H9 (cell line): ENCODE measurements around the gene ARHGAP25. TPM values are rescaled to one million over a fixed set of nuclear protein-coding genes. Genes with fewer than 3 reads are reported as not detected.

Experiments used
- DNase-seq: peaks from one replicate; pipeline ENCODE4 v3.0.0-alpha.2; 2017
- H2AFZ ChIP-seq: one replicate; pipeline ENCODE4 v1.6.1; 2013; ENCODE audit warnings: mild to moderate bottlenecking, low read length, control low read depth, moderate library complexity
- H2AK5ac ChIP-seq: 2 replicates; pipeline ENCODE4 v1.6.1; 2013; ENCODE audit warnings: low read length, control low read depth, mixed read lengths; ENCODE audit not compliant: insufficient read length
- H2BK120ac ChIP-seq: one replicate; pipeline ENCODE4 v1.6.1; 2013; ENCODE audit warnings: low read depth, mild to moderate bottlenecking, low read length, control low read depth, inconsistent platforms; ENCODE audit not compliant: poor library complexity, severe bottlenecking
- H2BK12ac ChIP-seq: 2 replicates; pipeline ENCODE4 v1.6.1; 2013; ENCODE audit warnings: low read length, control low read depth, mixed read lengths, low read depth; ENCODE audit not compliant: insufficient read length
- H2BK15ac ChIP-seq: 2 replicates; pipeline ENCODE4 v1.6.1; 2013; ENCODE audit warnings: low read depth, low read length, control low read depth
- H2BK20ac ChIP-seq: one replicate; pipeline ENCODE4 v1.6.1; 2013; ENCODE audit warnings: low read depth, mild to moderate bottlenecking, low read length, control low read depth, inconsistent platforms; ENCODE audit not compliant: poor library complexity, severe bottlenecking
- H2BK5ac ChIP-seq: 2 replicates; pipeline ENCODE4 v1.6.1; 2013; ENCODE audit warnings: low read length, control low read depth, mixed read lengths; ENCODE audit not compliant: insufficient read length
- H3K14ac ChIP-seq: 2 replicates; pipeline ENCODE4 v1.6.1; 2013; ENCODE audit warnings: low read length, control low read depth; ENCODE audit not compliant: insufficient read depth
- H3K18ac ChIP-seq: 2 replicates; pipeline ENCODE4 v1.6.1; 2013; ENCODE audit warnings: low read depth, mild to moderate bottlenecking, mixed read lengths, low read length, control low read depth; ENCODE audit not compliant: insufficient read length
- H3K23ac ChIP-seq: 2 replicates; pipeline ENCODE4 v1.6.1; 2013; ENCODE audit warnings: low read length, control low read depth, mixed read lengths, low read depth; ENCODE audit not compliant: insufficient read length
- H3K23me2 ChIP-seq: 2 replicates; pipeline ENCODE4 v1.6.1; 2013; ENCODE audit warnings: low read depth, mild to moderate bottlenecking, mixed read lengths, low read length, control low read depth; ENCODE audit not compliant: insufficient read length, poor library complexity, severe bottlenecking
- H3K27ac ChIP-seq: 2 replicates; pipeline ENCODE4 v1.5.1; 2013; ENCODE audit warnings: low read length, control low read depth, mixed read lengths, low read depth; ENCODE audit not compliant: insufficient read length
- H3K27me3 ChIP-seq: 2 replicates; pipeline ENCODE4 v1.6.1; 2013; ENCODE audit warnings: low read length, control low read depth, inconsistent platforms; ENCODE audit not compliant: insufficient read depth
- H3K4ac ChIP-seq: 2 replicates; pipeline ENCODE4 v1.6.1; 2013; ENCODE audit warnings: low read depth, mild to moderate bottlenecking, control low read depth, inconsistent platforms, low read length, moderate library complexity
- H3K4me1 ChIP-seq: 2 replicates; pipeline ENCODE4 v1.6.1; 2013; ENCODE audit warnings: low read length, control low read depth, inconsistent platforms; ENCODE audit not compliant: insufficient read depth
- H3K4me2 ChIP-seq: 2 replicates; pipeline ENCODE4 v1.6.1; 2013; ENCODE audit warnings: low read length, control low read depth, mixed read lengths; ENCODE audit not compliant: insufficient read length, insufficient read depth
- H3K56ac ChIP-seq: 2 replicates; pipeline ENCODE4 v1.6.1; 2013; ENCODE audit warnings: low read depth, mild to moderate bottlenecking, mixed read lengths, low read length, control low read depth; ENCODE audit not compliant: insufficient read length
- H3K79me1 ChIP-seq: 2 replicates; pipeline ENCODE4 v1.6.1; 2013; ENCODE audit warnings: low read depth, mild to moderate bottlenecking, moderate library complexity, low read length, control low read depth, inconsistent platforms; ENCODE audit not compliant: insufficient read depth, poor library complexity, severe bottlenecking
- H3K79me2 ChIP-seq: 2 replicates; pipeline ENCODE4 v1.6.1; 2013; ENCODE audit warnings: low read length, control low read depth, inconsistent platforms; ENCODE audit not compliant: insufficient read depth
- H3K9ac ChIP-seq: 2 replicates; pipeline ENCODE4 v1.6.1; 2013; ENCODE audit warnings: low read length, control low read depth, mixed read lengths; ENCODE audit not compliant: insufficient read length; ENCODE audit errors: extremely low read depth
- H3K9me3 ChIP-seq: one replicate; pipeline ENCODE4 v1.6.1; 2013; ENCODE audit warnings: low read depth, low read length, inconsistent platforms; ENCODE audit not compliant: control insufficient read depth
- H3T11ph ChIP-seq: one replicate; pipeline ENCODE4 v1.6.1; 2013; ENCODE audit warnings: mild to moderate bottlenecking, low read length, control low read depth, inconsistent platforms
- H4K20me1 ChIP-seq: one replicate; pipeline ENCODE4 v1.6.1; 2013; ENCODE audit not compliant: control insufficient read depth, insufficient read length, insufficient read depth
- H4K5ac ChIP-seq: 2 replicates; pipeline ENCODE4 v1.6.1; 2013; ENCODE audit warnings: low read depth, mild to moderate bottlenecking, mixed read lengths, low read length, control low read depth; ENCODE audit not compliant: insufficient read length
- H4K8ac ChIP-seq: replicated peaks from 2 replicates; pipeline ENCODE4 v1.6.1; 2013; ENCODE audit warnings: low read length, control low read depth, mixed read lengths, low read depth; ENCODE audit not compliant: insufficient read length
- H4K91ac ChIP-seq: 2 replicates; pipeline ENCODE4 v1.6.1; 2013; ENCODE audit warnings: low read depth, mild to moderate bottlenecking, moderate library complexity, mixed read lengths, low read length, control low read depth; ENCODE audit not compliant: insufficient read length
- H3K27ac Mint-ChIP-seq, 3 experiments: 2 replicates in 2 of 3; 3 replicates in 1 of 3; pipeline ENCODE4 v1.8.0; 2020 to 2021; ENCODE audit warnings: mixed read lengths in 3 of 3, mild to moderate bottlenecking in 1 of 3, moderate library complexity in 1 of 3
- H3K27me3 Mint-ChIP-seq: 2 replicates; pipeline ENCODE4 v1.8.0; 2021; ENCODE audit warnings: low read depth, mild to moderate bottlenecking, moderate library complexity, mixed read lengths
- H3K36me3 Mint-ChIP-seq, 3 experiments: 2 replicates in 2 of 3; 3 replicates in 1 of 3; pipeline ENCODE4 v1.8.0; 2020 to 2021; ENCODE audit warnings: low read depth in 3 of 3, mixed read lengths in 3 of 3; ENCODE audit not compliant: insufficient read depth in 1 of 3
- H3K4me1 Mint-ChIP-seq, 2 experiments: 2 replicates each; pipeline ENCODE4 v1.8.0; 2020; ENCODE audit warnings: mixed read lengths in 2 of 2
- H3K4me3 Mint-ChIP-seq, 2 experiments: 2 replicates in 1 of 2; 3 replicates in 1 of 2; pipeline ENCODE4 v1.8.0; 2020 to 2021; ENCODE audit warnings: mild to moderate bottlenecking in 2 of 2, mixed read lengths in 2 of 2, moderate library complexity in 1 of 2
- H3K9me3 Mint-ChIP-seq, 2 experiments: 2 replicates in 1 of 2; 3 replicates in 1 of 2; pipeline ENCODE4 v1.8.0; 2020; ENCODE audit warnings: mild to moderate bottlenecking in 2 of 2, mixed read lengths in 2 of 2, moderate library complexity in 1 of 2
- WGBS: extraction: QIAGEN DNeasy Blood & Tissue Kit; methylation state at CpG from one replicate; pipeline ENCODE4 v1.1.7; 2013; ENCODE audit warnings: missing lambda C conversion rate, low lambda C conversion rate, mixed read lengths; ENCODE audit not compliant: insufficient read length; ENCODE audit errors: extremely low coverage; 5-methylcytosine and 5-hydroxymethylcytosine counted together
- total RNA-seq: library from RNA; stranded (reverse); gene quantifications from 2 replicates; pipeline ENCODE4 v1.2.1, GENCODE V29; 2021
- TF ChIP-seq, protein P1 (sequence below): fragments of 200-600 bp; sonication (generic); conservative IDR thresholded peaks from 3 replicates; pipeline ENCODE4 v1.8.0; 2021; ENCODE audit warnings: antibody characterized with exemption, mild to moderate bottlenecking

ARHGAP25 gene
- total RNA-seq, 1 experiment from 2014 or later = 1.3 TPM

DNA sequence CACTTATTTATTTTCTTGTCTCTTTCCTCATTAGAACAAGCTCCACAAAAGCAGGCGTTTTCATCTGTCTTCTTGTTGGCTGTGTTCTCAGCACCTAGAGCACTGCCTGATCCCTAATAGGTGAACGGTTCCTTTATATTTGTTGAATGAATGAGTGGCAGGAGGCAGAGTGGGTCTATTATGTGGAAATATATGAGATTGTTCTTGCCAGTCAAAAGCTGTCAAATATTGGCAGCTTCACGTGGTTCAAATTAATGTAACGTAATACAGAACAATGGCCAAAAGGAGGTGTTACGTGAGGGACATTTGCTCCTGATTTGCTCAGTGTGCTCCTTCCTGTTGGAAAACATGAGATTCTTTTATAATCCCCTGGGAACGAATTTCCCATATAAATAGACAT, 8.5 kb upstream of the ARHGAP25 start:
- H2BK15ac ChIP-seq = no peak overlapping the region
- no peak overlapping the region for H2BK120ac ChIP-seq
- H3K18ac ChIP-seq = no peak overlapping the region
- H3T11ph ChIP-seq = no peak overlapping the region
- no CpG with 5 or more reads among the region's 6 CpGs for WGBS
- H2AK5ac ChIP-seq = no peak overlapping the region
- no peak overlapping the region for H3K9ac ChIP-seq
- no peak overlapping the region for H2BK12ac ChIP-seq
- H3K56ac ChIP-seq = no peak overlapping the region
- no peaks in the 10 kb centered on the region for H3K23me2 ChIP-seq
- H3K4me1 ChIP-seq = peaks cover 3% of the 10 kb centered on the region; the same call in 1 of the 2 replicates
- no peak overlapping the region for H4K5ac ChIP-seq
- H3K27ac ChIP-seq = no peak overlapping the region
- TF ChIP-seq, protein P1, sequence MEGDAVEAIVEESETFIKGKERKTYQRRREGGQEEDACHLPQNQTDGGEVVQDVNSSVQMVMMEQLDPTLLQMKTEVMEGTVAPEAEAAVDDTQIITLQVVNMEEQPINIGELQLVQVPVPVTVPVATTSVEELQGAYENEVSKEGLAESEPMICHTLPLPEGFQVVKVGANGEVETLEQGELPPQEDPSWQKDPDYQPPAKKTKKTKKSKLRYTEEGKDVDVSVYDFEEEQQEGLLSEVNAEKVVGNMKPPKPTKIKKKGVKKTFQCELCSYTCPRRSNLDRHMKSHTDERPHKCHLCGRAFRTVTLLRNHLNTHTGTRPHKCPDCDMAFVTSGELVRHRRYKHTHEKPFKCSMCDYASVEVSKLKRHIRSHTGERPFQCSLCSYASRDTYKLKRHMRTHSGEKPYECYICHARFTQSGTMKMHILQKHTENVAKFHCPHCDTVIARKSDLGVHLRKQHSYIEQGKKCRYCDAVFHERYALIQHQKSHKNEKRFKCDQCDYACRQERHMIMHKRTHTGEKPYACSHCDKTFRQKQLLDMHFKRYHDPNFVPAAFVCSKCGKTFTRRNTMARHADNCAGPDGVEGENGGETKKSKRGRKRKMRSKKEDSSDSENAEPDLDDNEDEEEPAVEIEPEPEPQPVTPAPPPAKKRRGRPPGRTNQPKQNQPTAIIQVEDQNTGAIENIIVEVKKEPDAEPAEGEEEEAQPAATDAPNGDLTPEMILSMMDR = no peak
- H3K23ac ChIP-seq = no peak overlapping the region
- no peak overlapping the region for H2AFZ ChIP-seq
- no peaks in the 10 kb centered on the region for H3K27me3 ChIP-seq
- no peak overlapping the region; a peak in 1 of 7 replicates for H3K27ac Mint-ChIP-seq
- H4K91ac ChIP-seq = no peak overlapping the region
- H2BK20ac ChIP-seq = no peak overlapping the region
- no peaks in the 10 kb centered on the region for H3K79me1 ChIP-seq
- no peak overlapping the region for H3K14ac ChIP-seq
- no peak overlapping the region for H3K4ac ChIP-seq
- no peaks in the 10 kb centered on the region for H3K9me3 ChIP-seq
- no peaks in the 10 kb centered on the region; the same call in 1 of the 2 replicates for H3K27me3 Mint-ChIP-seq
- no peaks in the 10 kb centered on the region for H4K20me1 ChIP-seq
- H3K4me1 Mint-ChIP-seq = peaks cover 10 to 12% of the 10 kb centered on the region in 2 experiments
- no peak overlapping the region for H3K4me3 Mint-ChIP-seq
- H3K9me3 Mint-ChIP-seq = no peaks in the 10 kb centered on the region
- H3K79me2 ChIP-seq = no peaks in the 10 kb centered on the region
- H4K8ac ChIP-seq = no peak overlapping the region
- H2BK5ac ChIP-seq = no peak overlapping the region
- DNase-seq = no peak
- no peak overlapping the region for H3K4me2 ChIP-seq
- H3K36me3 Mint-ChIP-seq = peaks cover 0 to 2% (median 0%) of the 10 kb centered on the region in 3 experiments; a peak in 1 of 7 replicates
